ENCODE data around the gene NR1H2.
"Not testable (repeated sequence)": the region's sequence is repeated elsewhere in the genome, so short reads cannot be mapped to it uniquely, and the experiment has no call there.

Gene NR1H2

DNA sequence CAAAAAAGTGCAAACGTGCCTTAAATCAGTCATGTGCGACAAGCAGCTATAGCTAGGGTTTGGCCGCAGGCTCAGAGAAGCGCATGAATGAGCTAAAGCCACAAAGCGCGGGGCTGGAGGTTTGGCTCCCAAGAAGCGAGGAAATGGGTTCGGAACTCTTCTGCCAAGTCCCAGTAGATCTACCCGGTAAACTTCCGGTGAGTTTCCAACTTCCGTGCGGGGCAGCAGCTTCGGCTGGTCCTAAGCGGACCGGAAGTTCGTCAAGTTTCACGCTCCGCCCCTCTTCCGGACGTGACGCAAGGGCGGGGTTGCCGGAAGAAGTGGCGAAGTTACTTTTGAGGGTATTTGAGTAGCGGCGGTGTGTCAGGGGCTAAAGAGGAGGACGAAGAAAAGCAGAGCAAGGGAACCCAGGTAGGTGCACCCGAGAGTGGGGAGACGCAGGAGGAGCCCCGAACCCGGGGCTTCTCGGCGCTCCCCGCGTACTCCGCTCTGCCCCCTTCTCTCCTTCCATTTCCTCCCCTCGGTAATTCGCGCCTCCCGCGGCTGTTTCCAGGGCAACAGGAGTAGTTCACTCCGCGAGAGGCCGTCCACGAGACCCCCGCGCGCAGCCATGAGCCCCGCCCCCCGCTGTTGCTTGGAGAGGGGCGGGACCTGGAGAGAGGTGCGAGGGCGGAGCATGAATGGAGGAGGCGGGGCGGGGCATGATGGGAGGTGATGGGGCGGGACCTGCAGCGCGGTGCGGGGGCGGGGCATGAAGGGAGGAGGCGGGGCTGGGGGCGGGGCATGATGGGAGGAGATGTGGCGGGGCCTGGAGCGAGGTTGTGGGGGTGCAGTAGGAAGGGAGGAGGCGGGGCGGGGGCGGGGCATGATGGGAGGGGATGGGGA lies at the start of gene NR1H2:
Gene NR1H2 (plus strand): TSS at position 292 of the 885 bp plus-strand sequence. CDS start 1,149 bp downstream, outside the sequence.
- peak within 1 kb of the TSS; percentile 87 for H3K27ac ChIP-seq
- TF ChIP-seq, protein P1, sequence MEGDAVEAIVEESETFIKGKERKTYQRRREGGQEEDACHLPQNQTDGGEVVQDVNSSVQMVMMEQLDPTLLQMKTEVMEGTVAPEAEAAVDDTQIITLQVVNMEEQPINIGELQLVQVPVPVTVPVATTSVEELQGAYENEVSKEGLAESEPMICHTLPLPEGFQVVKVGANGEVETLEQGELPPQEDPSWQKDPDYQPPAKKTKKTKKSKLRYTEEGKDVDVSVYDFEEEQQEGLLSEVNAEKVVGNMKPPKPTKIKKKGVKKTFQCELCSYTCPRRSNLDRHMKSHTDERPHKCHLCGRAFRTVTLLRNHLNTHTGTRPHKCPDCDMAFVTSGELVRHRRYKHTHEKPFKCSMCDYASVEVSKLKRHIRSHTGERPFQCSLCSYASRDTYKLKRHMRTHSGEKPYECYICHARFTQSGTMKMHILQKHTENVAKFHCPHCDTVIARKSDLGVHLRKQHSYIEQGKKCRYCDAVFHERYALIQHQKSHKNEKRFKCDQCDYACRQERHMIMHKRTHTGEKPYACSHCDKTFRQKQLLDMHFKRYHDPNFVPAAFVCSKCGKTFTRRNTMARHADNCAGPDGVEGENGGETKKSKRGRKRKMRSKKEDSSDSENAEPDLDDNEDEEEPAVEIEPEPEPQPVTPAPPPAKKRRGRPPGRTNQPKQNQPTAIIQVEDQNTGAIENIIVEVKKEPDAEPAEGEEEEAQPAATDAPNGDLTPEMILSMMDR (conservative IDR thresholded peaks at IDR 0.05): no peak

DNA sequence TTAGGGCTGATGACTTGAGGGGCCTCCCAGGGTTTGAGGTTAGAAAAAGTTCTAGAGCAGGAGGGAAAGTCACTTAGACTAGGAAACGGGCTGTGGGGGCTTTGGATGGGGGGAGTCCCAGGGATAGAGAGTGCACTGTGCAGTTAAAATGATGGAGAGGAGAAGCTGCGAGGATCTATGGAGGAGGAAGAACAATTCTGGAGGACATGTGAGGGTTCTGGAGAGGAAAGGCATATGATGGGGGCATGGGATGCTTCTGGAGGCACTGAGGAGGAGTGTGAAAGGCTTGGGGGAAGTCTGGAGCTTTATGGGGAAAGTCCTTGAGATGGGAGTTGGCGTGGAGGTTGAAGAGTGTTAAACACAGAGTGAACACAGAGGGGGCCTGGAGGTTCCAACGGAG lies 49.2 kb upstream of the NR1H2 start:
- H3K27ac ChIP-seq: no peak overlapping the region
- TF ChIP-seq, protein P1 (conservative IDR thresholded peaks at IDR 0.05): no peak

DNA sequence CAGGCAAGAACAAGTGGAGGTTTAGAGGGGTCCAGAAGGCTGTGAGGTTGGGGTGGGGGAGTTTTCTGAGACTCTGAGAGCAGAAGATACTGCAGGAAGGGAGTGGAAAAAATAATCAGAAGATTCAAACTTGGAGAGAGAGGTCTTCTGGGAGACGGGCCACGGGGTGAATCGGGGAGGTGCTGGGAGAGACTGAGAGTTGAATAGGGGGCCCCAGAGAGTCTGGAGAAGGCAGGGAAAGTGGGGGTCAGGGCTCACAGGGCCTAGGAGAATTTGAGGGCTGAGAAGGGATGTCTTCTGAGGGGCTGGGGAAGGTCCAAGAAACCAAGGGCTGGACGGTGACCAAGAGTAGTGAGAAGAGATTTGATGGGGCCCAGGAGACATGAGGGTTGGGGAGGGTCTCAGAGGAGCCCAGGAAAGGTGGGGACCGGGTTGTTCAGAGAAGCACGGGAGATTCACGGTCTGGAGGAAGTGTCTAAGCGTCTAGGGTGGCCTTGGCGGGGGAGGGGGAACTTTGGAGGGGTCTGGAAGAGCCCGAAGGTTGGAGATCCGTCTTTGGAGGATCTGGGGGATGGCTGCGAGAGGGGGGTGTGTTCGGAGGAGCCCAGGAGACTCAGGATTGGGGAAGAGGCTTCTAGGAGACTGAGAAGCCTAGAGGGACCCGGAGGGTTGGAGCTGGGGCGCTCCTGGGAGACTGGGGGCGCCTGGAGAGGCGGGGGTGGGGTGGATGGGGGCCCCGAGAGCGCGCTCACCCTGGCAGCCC lies 48.6 kb upstream of the NR1H2 start:
- TF ChIP-seq, protein P1 (conservative IDR thresholded peaks at IDR 0.05): no peak
- H3K27ac ChIP-seq: no peak overlapping the region

DNA sequence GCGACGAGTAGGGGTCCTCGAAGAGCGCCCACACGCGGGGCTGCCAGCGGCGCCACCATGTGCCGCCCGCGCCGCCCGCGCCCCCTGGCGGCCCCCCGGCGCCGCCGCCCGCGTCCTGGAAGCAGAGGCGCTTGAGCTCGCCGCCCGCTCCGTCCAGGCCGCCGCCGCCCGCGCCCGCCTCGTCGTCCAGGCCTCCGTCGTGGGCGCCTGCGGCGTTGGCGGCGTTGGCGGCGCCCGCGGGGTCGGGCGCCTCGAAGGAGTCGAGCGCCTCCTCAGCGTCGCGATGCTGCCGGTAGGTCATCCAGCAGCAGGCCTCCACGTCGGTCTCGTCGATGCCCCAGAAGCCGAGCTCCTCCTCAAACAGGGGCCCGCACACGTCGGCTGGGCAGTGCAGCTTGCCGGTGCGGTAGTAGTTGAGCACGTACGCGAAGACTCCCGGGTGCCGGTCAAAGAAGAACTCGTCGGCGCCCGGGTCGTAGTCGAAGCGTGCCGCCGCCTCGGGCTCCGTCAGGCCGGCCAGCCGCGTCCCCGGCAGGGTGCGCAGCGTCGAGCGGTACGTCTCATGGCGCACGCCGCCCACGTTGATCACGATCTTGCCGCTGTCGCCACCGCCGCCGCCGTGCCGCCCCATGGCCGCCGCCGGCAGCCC lies 47.9 kb upstream of the NR1H2 start:
- H3K27ac ChIP-seq: no peak overlapping the region; the same call in 1 of the 2 replicates
- TF ChIP-seq, protein P1 (conservative IDR thresholded peaks at IDR 0.05): no peak

DNA sequence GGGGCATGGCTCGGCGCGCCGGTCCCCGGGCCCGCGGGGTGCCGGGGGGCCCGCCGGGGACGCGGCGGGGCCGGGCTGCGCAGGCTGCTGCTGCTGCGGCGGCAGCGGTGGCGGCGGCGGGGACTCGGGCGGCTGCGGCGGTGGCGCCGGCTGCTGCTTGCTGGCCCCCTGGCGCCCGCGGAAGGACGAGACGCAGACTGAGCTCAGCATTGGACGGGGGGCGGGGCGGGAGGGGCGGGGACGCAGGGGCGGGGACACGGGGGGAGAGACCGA lies 47.4 kb upstream of the NR1H2 start:
- TF ChIP-seq, protein P1 (conservative IDR thresholded peaks at IDR 0.05): peak; percentile 35

DNA sequence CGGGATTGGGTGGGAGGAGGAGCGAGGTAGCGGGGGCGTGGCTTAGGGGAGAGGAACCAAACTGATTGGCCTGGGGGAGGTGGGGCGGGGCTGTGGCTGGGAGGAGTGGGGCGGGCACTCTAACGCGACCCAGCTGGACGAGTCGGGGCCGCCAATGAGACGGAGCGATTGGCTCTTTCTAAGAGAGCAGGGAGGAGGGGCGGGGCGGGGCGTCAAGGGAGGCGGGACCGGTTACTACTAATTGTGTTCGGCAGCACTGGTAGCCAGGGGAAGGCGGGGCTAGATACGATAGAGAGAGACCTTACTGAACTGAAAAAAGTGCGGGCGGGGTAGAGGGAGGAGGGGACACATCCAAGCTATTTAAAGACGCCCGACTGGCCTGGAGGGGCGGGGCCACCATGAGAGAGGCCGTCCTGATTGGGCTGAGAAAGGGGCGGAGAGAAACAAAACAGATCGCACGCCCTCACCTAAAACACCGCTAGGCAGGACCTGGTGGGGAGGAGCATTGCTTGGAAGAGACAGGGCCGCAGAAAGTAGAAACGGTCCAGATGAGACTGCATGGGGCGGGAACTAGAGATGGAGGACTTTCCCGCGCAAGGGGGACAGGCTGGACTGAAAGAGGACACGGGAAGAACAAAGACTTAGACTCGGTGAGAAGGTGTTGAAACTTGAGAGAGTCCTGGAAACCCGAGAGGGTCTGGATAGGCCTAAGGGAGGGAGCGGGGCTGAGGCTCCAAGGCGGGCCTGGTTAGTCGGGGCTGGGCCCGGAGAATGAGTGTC lies 46.9 kb upstream of the NR1H2 start, which contains the start of gene KCNC3:
Gene KCNC3 (minus strand): TSS at position 232 of the 780 bp plus-strand sequence. CDS start 295 bp downstream, outside the sequence.
- no peak within 1 kb of the TSS; the same call in 1 of the 2 replicates for H3K27ac ChIP-seq
- TF ChIP-seq, protein P1 (conservative IDR thresholded peaks at IDR 0.05): no peak; the same call in 1 of the 2 replicates

More for the DNA sequence above, 47.4 kb upstream of the NR1H2 start:
- H3K27ac ChIP-seq: no peak overlapping the region; the same call in 1 of the 2 replicates

DNA sequence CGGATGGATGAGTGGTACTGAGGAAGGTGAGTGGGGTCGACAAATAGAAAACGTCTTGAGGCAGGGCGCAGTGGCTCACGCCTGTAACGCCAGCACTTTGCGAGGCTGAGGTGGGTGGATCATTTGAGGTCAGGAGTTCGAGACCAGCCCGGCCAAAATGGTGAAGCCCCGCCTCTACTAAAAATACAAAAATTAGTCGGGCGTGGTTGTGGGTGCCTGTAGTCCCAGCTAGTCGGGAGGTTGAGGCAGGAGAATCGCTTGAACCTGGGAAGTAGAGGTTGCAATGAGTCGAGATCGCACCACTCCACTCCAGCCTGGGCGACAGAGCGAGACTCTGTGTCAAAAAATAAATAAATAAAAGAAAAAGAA lies 46.3 kb upstream of the NR1H2 start:
- not testable (repeated sequence) for H3K27ac ChIP-seq
